ENCODE results near the gene PLSCR4. TPM values are rescaled to one million over a fixed set of nuclear protein-coding genes. Genes with fewer than 3 reads are reported as not detected.

Gene PLSCR4
- total and polyA plus RNA-seq, 2 of the 8 experiments (the other 6 are each of a cell fraction or from before 2014, with no cell fraction given) = 1.8 to 2.9 TPM

DNA sequence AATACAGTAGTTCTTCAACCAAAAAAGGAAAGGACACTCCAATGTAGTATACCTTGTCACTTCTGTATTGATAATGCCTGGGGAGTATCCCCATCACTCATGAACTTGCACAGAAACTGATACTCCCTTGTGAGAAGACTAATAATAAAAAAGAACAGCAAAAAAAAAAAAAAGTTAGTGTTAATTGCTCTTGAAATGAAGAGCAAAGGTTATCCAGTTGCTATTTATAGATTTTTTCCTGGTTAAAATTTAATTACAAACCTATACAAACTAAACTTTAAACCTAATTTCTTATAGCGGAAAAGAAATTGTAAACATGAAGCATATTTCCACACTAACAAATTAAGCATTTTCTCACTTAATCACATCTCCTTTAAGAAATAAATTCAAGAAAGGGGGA lies 96.6 kb downstream of the PLSCR4 start (continued):
- TF ChIP-seq, protein P1, sequence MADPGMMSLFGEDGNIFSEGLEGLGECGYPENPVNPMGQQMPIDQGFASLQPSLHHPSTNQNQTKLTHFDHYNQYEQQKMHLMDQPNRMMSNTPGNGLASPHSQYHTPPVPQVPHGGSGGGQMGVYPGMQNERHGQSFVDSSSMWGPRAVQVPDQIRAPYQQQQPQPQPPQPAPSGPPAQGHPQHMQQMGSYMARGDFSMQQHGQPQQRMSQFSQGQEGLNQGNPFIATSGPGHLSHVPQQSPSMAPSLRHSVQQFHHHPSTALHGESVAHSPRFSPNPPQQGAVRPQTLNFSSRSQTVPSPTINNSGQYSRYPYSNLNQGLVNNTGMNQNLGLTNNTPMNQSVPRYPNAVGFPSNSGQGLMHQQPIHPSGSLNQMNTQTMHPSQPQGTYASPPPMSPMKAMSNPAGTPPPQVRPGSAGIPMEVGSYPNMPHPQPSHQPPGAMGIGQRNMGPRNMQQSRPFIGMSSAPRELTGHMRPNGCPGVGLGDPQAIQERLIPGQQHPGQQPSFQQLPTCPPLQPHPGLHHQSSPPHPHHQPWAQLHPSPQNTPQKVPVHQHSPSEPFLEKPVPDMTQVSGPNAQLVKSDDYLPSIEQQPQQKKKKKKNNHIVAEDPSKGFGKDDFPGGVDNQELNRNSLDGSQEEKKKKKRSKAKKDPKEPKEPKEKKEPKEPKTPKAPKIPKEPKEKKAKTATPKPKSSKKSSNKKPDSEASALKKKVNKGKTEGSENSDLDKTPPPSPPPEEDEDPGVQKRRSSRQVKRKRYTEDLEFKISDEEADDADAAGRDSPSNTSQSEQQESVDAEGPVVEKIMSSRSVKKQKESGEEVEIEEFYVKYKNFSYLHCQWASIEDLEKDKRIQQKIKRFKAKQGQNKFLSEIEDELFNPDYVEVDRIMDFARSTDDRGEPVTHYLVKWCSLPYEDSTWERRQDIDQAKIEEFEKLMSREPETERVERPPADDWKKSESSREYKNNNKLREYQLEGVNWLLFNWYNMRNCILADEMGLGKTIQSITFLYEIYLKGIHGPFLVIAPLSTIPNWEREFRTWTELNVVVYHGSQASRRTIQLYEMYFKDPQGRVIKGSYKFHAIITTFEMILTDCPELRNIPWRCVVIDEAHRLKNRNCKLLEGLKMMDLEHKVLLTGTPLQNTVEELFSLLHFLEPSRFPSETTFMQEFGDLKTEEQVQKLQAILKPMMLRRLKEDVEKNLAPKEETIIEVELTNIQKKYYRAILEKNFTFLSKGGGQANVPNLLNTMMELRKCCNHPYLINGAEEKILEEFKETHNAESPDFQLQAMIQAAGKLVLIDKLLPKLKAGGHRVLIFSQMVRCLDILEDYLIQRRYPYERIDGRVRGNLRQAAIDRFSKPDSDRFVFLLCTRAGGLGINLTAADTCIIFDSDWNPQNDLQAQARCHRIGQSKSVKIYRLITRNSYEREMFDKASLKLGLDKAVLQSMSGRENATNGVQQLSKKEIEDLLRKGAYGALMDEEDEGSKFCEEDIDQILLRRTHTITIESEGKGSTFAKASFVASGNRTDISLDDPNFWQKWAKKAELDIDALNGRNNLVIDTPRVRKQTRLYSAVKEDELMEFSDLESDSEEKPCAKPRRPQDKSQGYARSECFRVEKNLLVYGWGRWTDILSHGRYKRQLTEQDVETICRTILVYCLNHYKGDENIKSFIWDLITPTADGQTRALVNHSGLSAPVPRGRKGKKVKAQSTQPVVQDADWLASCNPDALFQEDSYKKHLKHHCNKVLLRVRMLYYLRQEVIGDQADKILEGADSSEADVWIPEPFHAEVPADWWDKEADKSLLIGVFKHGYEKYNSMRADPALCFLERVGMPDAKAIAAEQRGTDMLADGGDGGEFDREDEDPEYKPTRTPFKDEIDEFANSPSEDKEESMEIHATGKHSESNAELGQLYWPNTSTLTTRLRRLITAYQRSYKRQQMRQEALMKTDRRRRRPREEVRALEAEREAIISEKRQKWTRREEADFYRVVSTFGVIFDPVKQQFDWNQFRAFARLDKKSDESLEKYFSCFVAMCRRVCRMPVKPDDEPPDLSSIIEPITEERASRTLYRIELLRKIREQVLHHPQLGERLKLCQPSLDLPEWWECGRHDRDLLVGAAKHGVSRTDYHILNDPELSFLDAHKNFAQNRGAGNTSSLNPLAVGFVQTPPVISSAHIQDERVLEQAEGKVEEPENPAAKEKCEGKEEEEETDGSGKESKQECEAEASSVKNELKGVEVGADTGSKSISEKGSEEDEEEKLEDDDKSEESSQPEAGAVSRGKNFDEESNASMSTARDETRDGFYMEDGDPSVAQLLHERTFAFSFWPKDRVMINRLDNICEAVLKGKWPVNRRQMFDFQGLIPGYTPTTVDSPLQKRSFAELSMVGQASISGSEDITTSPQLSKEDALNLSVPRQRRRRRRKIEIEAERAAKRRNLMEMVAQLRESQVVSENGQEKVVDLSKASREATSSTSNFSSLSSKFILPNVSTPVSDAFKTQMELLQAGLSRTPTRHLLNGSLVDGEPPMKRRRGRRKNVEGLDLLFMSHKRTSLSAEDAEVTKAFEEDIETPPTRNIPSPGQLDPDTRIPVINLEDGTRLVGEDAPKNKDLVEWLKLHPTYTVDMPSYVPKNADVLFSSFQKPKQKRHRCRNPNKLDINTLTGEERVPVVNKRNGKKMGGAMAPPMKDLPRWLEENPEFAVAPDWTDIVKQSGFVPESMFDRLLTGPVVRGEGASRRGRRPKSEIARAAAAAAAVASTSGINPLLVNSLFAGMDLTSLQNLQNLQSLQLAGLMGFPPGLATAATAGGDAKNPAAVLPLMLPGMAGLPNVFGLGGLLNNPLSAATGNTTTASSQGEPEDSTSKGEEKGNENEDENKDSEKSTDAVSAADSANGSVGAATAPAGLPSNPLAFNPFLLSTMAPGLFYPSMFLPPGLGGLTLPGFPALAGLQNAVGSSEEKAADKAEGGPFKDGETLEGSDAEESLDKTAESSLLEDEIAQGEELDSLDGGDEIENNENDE (IDR thresholded peaks at IDR 0.05; ENCODE audit: insufficient replicate concordance, low read length) = no peak
- TF ChIP-seq MAFK (IDR thresholded peaks at IDR 0.05; ENCODE audit: low read depth, low read length) = no peak
- no peak for TF ChIP-seq SP2 (IDR thresholded peaks at IDR 0.05; ENCODE audit: low read length)
- TF ChIP-seq SP1 (IDR thresholded peaks at IDR 0.05; ENCODE audit: low read depth, low read length) = no peak
- TF ChIP-seq CHD2 (IDR thresholded peaks at IDR 0.05; ENCODE audit: low read length) = no peak
- TF ChIP-seq FOSL1 (IDR thresholded peaks at IDR 0.05; ENCODE audit: insufficient read depth, low read depth, low read length) = no peak
- TF ChIP-seq EZH2 (IDR thresholded peaks at IDR 0.05; ENCODE audit: low read depth, low read length, severe bottlenecking) = no peak
- no peak for TF ChIP-seq SIRT6 (IDR thresholded peaks at IDR 0.05; ENCODE audit: low read length)
- TF ChIP-seq, protein P2, sequence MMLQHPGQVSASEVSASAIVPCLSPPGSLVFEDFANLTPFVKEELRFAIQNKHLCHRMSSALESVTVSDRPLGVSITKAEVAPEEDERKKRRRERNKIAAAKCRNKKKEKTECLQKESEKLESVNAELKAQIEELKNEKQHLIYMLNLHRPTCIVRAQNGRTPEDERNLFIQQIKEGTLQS (IDR thresholded peaks at IDR 0.05; ENCODE audit: insufficient read depth, low read depth, low read length) = no peak
- TF ChIP-seq RFX5 (IDR thresholded peaks at IDR 0.05; ENCODE audit: borderline replicate concordance, low read depth, low read length) = no peak
- TF ChIP-seq KDM1A (IDR thresholded peaks at IDR 0.05; ENCODE audit: borderline replicate concordance, low read length) = no peak
- no peak for TF ChIP-seq SRF (IDR thresholded peaks at IDR 0.05; ENCODE audit: low read depth, low read length)
